GM12864 (cell line): ENCODE measurements around the gene GGA2.

Experiments used
- DNase-seq: peaks from one replicate; pipeline ENCODE4 v3.0.0-alpha.2; 2011; ENCODE audit warnings: low read depth
- H3K4me3 ChIP-seq: 2 replicates; pipeline ENCODE4 v1.5.1; 2011; ENCODE audit warnings: mild to moderate bottlenecking, low read depth, low read length, control low read depth
- CTCF ChIP-seq: IDR thresholded peaks from 2 replicates; pipeline ENCODE4 v1.5.1; 2011; ENCODE audit warnings: low read depth, mild to moderate bottlenecking, moderate library complexity, low read length, control low read depth, inconsistent platforms; ENCODE audit errors: missing control alignments

The GGA2 gene

GRCh38 chr16:23509441-23509754, 896 bp downstream of the GGA2 start:
- no peak for DNase-seq
- H3K4me3 ChIP-seq, result peak overlapping the region; percentile 87
- no peak for TF ChIP-seq CTCF

GRCh38 chr16:23508589-23509440, 1.5 kb downstream of the GGA2 start:
- no peak for TF ChIP-seq CTCF
- DNase-seq, result no peak
- H3K4me3 ChIP-seq, result peak overlapping the region; percentile 87

- H3K4me3 ChIP-seq, result peak overlapping the region; percentile 87
- no peak for DNase-seq
- no peak for TF ChIP-seq CTCF
Observed at GRCh38 chr16:23506606-23506994, 3.7 kb downstream of the GGA2 start.

DNA sequence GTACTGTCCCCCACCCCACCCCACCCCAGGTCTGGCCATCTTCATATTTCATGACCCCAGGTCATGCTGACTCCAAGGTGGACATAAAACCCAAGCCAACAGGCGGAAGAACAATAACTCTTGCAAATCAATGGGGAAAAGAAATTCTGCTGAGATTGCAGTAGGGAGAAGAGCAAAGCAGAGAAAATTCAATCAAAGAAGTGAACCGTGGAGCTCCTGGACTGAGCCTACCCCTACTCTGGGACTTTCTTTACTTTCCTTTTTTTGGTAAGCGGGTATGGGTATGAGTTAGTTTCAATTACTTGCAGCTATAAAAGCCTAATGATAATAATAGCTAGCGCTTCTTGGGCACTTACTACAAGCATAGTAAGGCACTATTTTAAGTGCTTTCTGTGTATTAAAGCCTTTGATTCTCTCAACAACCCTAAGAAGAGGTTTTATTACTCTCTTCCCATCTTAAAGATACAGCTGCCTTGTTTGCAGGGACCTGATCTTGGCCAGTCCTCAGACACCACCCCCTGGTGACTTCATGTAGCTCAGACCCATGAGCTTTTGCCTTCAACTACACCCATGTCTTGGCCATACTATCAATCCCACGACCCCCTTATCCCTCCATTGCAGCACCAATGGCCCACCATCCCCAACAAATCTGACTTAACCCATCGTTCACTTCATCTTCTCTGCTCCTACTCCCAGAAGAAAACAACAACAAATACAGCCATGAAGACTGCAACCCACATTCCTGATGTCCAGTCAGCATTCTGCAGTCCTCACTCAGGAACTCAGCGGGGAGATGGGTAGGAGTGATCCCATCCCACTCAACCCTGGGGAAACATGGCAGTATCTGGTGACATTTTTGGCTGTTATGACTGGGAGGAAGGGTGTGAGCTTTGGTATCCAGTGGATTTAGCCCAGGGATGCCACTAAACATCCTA, 4.4 kb downstream of the GGA2 start:
- H3K4me3 ChIP-seq, result peak overlapping the region; percentile 87
- no peak for DNase-seq
- peak; percentile 34 for TF ChIP-seq CTCF

GRCh38 chr16:23505180-23505665, 5.1 kb downstream of the GGA2 start:
- peak overlapping the region; percentile 87 for H3K4me3 ChIP-seq
- DNase-seq, result no peak
- TF ChIP-seq CTCF, result no peak

DNA sequence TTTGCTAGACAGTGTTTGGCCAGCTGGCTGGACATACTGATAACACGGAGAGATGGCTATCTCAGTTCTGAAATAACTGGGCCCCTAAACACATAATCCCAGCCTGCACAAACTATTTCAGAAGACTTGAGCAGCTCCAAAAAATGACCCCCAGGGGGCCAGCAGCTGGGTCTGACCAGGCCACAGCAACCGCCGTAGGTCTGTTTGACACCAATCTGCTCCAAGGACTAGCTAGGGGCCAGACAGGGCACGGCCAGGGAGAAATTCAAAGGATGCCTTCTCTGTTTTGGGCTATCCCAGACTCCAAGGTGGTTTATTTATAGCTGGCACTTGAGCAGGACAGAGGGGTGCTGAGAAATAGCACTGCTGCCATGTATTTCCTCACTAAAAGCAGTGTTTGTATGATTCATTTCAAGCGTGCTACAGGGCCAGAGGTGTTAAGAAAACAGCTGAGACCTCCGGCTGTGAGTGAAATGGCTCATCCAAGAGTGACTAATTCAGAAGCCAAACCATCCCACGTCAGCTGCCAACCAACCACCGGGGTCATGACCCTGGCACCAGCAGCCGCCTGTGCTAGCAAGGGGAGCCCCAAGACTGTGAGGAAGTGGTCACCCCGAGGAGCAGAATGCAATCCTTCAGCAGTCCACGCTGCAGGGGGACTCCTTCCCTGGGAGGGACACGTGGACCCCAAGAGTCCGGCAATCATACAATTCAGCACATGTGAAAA, 5.7 kb downstream of the GGA2 start:
- DNase-seq, result peak; percentile 70
- H3K4me3 ChIP-seq, result peak overlapping the region; percentile 87
- TF ChIP-seq CTCF, result peak; percentile 13
